DOHH2 (cell line): ENCODE results near the gene NAA50.
A peak's percentile ranks its signal among the peaks of the same experiment; 100 is the strongest.

Source experiments
- H3F3A ChIP-seq: fragments of 200-600 bp; sonication (generic), shearing (Covaris generic); 2 replicates; pipeline ENCODE4 v1.6.0; 2016; ENCODE audit warnings: antibody characterized with exemption, mild to moderate bottlenecking; ENCODE audit not compliant: control insufficient read depth, insufficient read depth
- H3K27ac ChIP-seq: fragments of 200-600 bp; sonication (generic); 2 replicates; pipeline ENCODE4 v1.5.1; 2014; ENCODE audit warnings: low read depth, mild to moderate bottlenecking, low read length, moderate library complexity
- H3K27me3 ChIP-seq: fragments of 200-600 bp; sonication (generic); 2 replicates; pipeline ENCODE4 v1.6.1; 2014; ENCODE audit warnings: mild to moderate bottlenecking, low read length, mixed read lengths; ENCODE audit not compliant: control insufficient read depth
- H3K36me3 ChIP-seq: fragments of 200-600 bp; sonication (generic); 2 replicates; pipeline ENCODE4 v1.6.1; 2014; ENCODE audit warnings: mild to moderate bottlenecking, low read length, moderate library complexity, mixed read lengths; ENCODE audit not compliant: control insufficient read depth
- H3K4me1 ChIP-seq: fragments of 200-600 bp; sonication (generic); 2 replicates; pipeline ENCODE4 v1.6.1; 2014; ENCODE audit warnings: mild to moderate bottlenecking, low read length, mixed read lengths; ENCODE audit not compliant: control insufficient read depth
- H3K4me2 ChIP-seq: fragments of 200-600 bp; sonication (generic); 2 replicates; pipeline ENCODE4 v1.6.0; 2014; ENCODE audit warnings: mild to moderate bottlenecking, low read length, moderate library complexity
- H3K4me3 ChIP-seq: fragments of 200-600 bp; sonication (generic); 2 replicates; pipeline ENCODE4 v1.5.1; 2014; ENCODE audit warnings: mild to moderate bottlenecking, low read length, mixed read lengths
- H3K79me2 ChIP-seq: fragments of 200-600 bp; sonication (generic); 2 replicates; pipeline ENCODE4 v1.6.1; 2014; ENCODE audit warnings: mild to moderate bottlenecking, low read length, mixed read lengths; ENCODE audit not compliant: control insufficient read depth
- H3K9me2 ChIP-seq: fragments of 200-600 bp; sonication (generic); replicated peaks from 2 replicates; pipeline ENCODE4 v1.6.1; 2014; ENCODE audit warnings: mild to moderate bottlenecking, low read length, mixed read lengths; ENCODE audit not compliant: control insufficient read depth
- H3K9me3 ChIP-seq: fragments of 200-600 bp; sonication (generic); 2 replicates; pipeline ENCODE4 v1.6.1; 2014; ENCODE audit warnings: antibody characterized with exemption, low read length, mixed read lengths; ENCODE audit not compliant: control insufficient read depth, insufficient read depth
- H4K20me1 ChIP-seq: fragments of 200-600 bp; sonication (generic); 2 replicates; pipeline ENCODE4 v1.6.0; 2014; ENCODE audit warnings: low read depth, mild to moderate bottlenecking, antibody characterized with exemption, low read length, moderate library complexity; ENCODE audit not compliant: control insufficient read depth, insufficient read depth
- CTCF ChIP-seq: fragments of 200-600 bp; sonication (generic); IDR thresholded peaks from one replicate; pipeline ENCODE4 v1.5.1; 2014; ENCODE audit warnings: antibody characterized with exemption, mild to moderate bottlenecking, low read depth, low read length; ENCODE audit not compliant: poor library complexity, severe bottlenecking
- EZH2phosphoT487 ChIP-seq: fragments of 200-600 bp; sonication (generic); IDR thresholded peaks from 2 replicates; pipeline ENCODE4 v1.6.1; 2017; ENCODE audit warnings: borderline replicate concordance, mild to moderate bottlenecking, antibody characterized with exemption, low read length, moderate library complexity, mixed read lengths

Gene NAA50

GRCh38 chr3:113744941-113745755, 901 bp downstream of the NAA50 start:
- Histone ChIP-seq H3K36me3 (peaks cover 53% of the 10 kb centered on the region), H3K27ac (peak overlapping the region; percentile 93), H3K79me2 (peaks cover 95% of the 10 kb centered on the region)

GRCh38 chr3:113743006-113743630, 2.9 kb downstream of the NAA50 start:
- Histone ChIP-seq H3F3A (peaks cover 15% of the 10 kb centered on the region), H3K4me1 (peaks cover 61% of the 10 kb centered on the region), H3K4me3 (peak overlapping the region; percentile 93), H3K9me2 (no peaks in the 10 kb centered on the region), H3K27me3 (no peaks in the 10 kb centered on the region), H3K4me2 (peak overlapping the region; percentile 96), H3K36me3 (peaks cover 60% of the 10 kb centered on the region), H3K9me3 (no peaks in the 10 kb centered on the region), H3K79me2 (peaks cover 96% of the 10 kb centered on the region), H4K20me1 (peaks cover 46% of the 10 kb centered on the region), H3K27ac (peak overlapping the region; percentile 9; the same call in 1 of the 2 replicates)
- no peak for TF ChIP-seq CTCF
- TF ChIP-seq EZH2phosphoT487: no peak

More at GRCh38 chr3:113744941-113745755, 901 bp downstream of the NAA50 start:
- peak overlapping the region; percentile 93 for H3K4me3 ChIP-seq
- peak overlapping the region; percentile 96 for H3K4me2 ChIP-seq
- no peaks in the 10 kb centered on the region for H3K9me2 ChIP-seq
- 0 out of 2 replicates have a peak, but pooled peaks cover 2% of the 10 kb centered on the region for H3F3A ChIP-seq
- TF ChIP-seq EZH2phosphoT487 (no peak), CTCF (peak; percentile 79)
- no peaks in the 10 kb centered on the region for H3K27me3 ChIP-seq
- H3K9me3 ChIP-seq: no peaks in the 10 kb centered on the region
- peaks cover 41% of the 10 kb centered on the region for H4K20me1 ChIP-seq
- H3K4me1 ChIP-seq: peaks cover 63% of the 10 kb centered on the region

- H3K9me2 ChIP-seq: no peaks in the 10 kb centered on the region
- peaks cover 71% of the 10 kb centered on the region for H3K4me1 ChIP-seq
- TF ChIP-seq CTCF: no peak
- TF ChIP-seq EZH2phosphoT487: no peak
- H3K36me3 ChIP-seq: peaks cover 60% of the 10 kb centered on the region
- H3K79me2 ChIP-seq: peaks cover 99% of the 10 kb centered on the region
- H3K4me3 ChIP-seq: 0 out of 2 replicates have a peak overlapping the region, but pooled peaks have one; percentile 7
- H3F3A ChIP-seq: peaks cover 22% of the 10 kb centered on the region
- no peaks in the 10 kb centered on the region for H3K27me3 ChIP-seq
- no peak overlapping the region for H3K27ac ChIP-seq
- peak overlapping the region; percentile 96 for H3K4me2 ChIP-seq
- H3K9me3 ChIP-seq: no peaks in the 10 kb centered on the region
- peaks cover 51% of the 10 kb centered on the region for H4K20me1 ChIP-seq
Observed at GRCh38 chr3:113741620-113742019, 4.4 kb downstream of the NAA50 start.
